H1 (cell line): ENCODE results near the gene JAG2. TPM values are rescaled to one million over a fixed set of nuclear protein-coding genes. Genes with fewer than 3 reads are reported as not detected.

Experiments used
- CTCF ChIA-PET: fragments of 300-600 bp; sonication (Branson Sonifier 250); formaldehyde crosslinking; loops from one replicate; lab custom pipeline; 2021; ENCODE audit not compliant: partially characterized antibody; lab: Charles Lee
- POLR2A ChIA-PET: fragments of 300-600 bp; sonication (Branson Sonifier 250); formaldehyde crosslinking; loops from one replicate; lab custom pipeline; 2021; ENCODE audit warnings: inconsistent platforms; ENCODE audit not compliant: partially characterized antibody; lab: Charles Lee
- DNase-seq, 2 experiments: peaks; one replicate each; pipeline versions ENCODE4 v3.0.0 to v3.0.0-alpha.2; 2010 to 2022; ENCODE audit warnings: low spot score in 2 of 2, low read depth in 1 of 2, mixed read lengths in 1 of 2
- FAIRE-seq: peaks from 2 replicates; lab custom pipeline; 2011; peaks lifted over from hg19 to GRCh38; lab: Jason Lieb, UNC
- H2AFZ ChIP-seq: 2 replicates; pipeline ENCODE4 v1.8.1; 2012; ENCODE audit warnings: low read length, inconsistent platforms
- H2AK5ac ChIP-seq: 2 replicates; pipeline ENCODE4 v1.6.1; 2013; ENCODE audit warnings: low read depth, low read length
- H2BK120ac ChIP-seq: replicated peaks from 2 replicates; pipeline ENCODE3; 2013; ENCODE audit warnings: low read depth, low read length, inconsistent platforms
- H2BK12ac ChIP-seq: 2 replicates; pipeline ENCODE4 v1.6.1; 2013; ENCODE audit warnings: low read depth, low read length
- H2BK15ac ChIP-seq: 2 replicates; pipeline ENCODE4 v1.6.1; 2013; ENCODE audit warnings: low read length
- H2BK20ac ChIP-seq: 2 replicates; pipeline ENCODE4 v1.6.1; 2013; ENCODE audit warnings: low read length
- H2BK5ac ChIP-seq: 2 replicates; pipeline ENCODE4 v1.6.1; 2013; ENCODE audit warnings: low read depth, low read length
- H3K14ac ChIP-seq: 2 replicates; pipeline ENCODE4 v1.6.1; 2013; ENCODE audit warnings: inconsistent platforms; ENCODE audit not compliant: insufficient read length
- H3K18ac ChIP-seq: 2 replicates; pipeline ENCODE4 v1.6.1; 2013; ENCODE audit warnings: low read length; ENCODE audit errors: extremely low read depth
- H3K23ac ChIP-seq: 2 replicates; pipeline ENCODE4 v1.6.1; 2013; ENCODE audit warnings: inconsistent platforms; ENCODE audit not compliant: insufficient read length
- H3K23me2 ChIP-seq: 2 replicates; pipeline ENCODE4 v1.6.1; 2013; ENCODE audit warnings: low read depth, low read length
- H3K27ac ChIP-seq: 2 replicates; pipeline ENCODE4 v1.6.1; 2011; ENCODE audit warnings: low read depth, low read length, inconsistent platforms
- H3K27me3 ChIP-seq, 4 experiments: replicated peaks in 1 of 4; 1 replicate in 1 of 4; 2 replicates in 3 of 4; pipeline versions ENCODE4 v1.6.1 to v1.8.1; 2011 to 2013; ENCODE audit warnings: low read length in 3 of 4, mild to moderate bottlenecking in 3 of 4, inconsistent platforms in 2 of 4, mixed read lengths in 2 of 4, moderate library complexity in 1 of 4; ENCODE audit not compliant: control insufficient read depth in 3 of 4, insufficient read depth in 3 of 4; ENCODE audit errors: extremely low read depth in 1 of 4
- H3K36me3 ChIP-seq, 4 experiments: 2 replicates each; pipeline versions ENCODE4 v1.6.1 to v1.8.1; 2011 to 2013; ENCODE audit warnings: mild to moderate bottlenecking in 4 of 4, low read length in 3 of 4, moderate library complexity in 2 of 4, control low read depth in 1 of 4, inconsistent platforms in 1 of 4; ENCODE audit not compliant: insufficient read depth in 4 of 4, control insufficient read depth in 2 of 4
- H3K4ac ChIP-seq: replicated peaks from 2 replicates; pipeline ENCODE3; 2013; ENCODE audit warnings: low read length, low read depth, mixed read lengths, inconsistent platforms; ENCODE audit not compliant: insufficient read length
- H3K4me1 ChIP-seq, 4 experiments: replicated peaks in 1 of 4; 1 replicate in 1 of 4; 2 replicates in 3 of 4; pipeline versions ENCODE4 v1.6.1 to v1.8.1; 2011 to 2013; ENCODE audit warnings: low read length in 3 of 4, inconsistent platforms in 2 of 4, mixed read lengths in 1 of 4; ENCODE audit not compliant: insufficient read depth in 4 of 4, control insufficient read depth in 3 of 4
- H3K4me2 ChIP-seq, 2 experiments: 2 replicates each; pipeline versions ENCODE4 v1.6.1 to v1.8.1; 2011 to 2013; ENCODE audit warnings: low read depth in 2 of 2, low read length in 2 of 2, control low read depth in 1 of 2, inconsistent platforms in 1 of 2, mild to moderate bottlenecking in 1 of 2; ENCODE audit not compliant: insufficient read depth in 1 of 2
- H3K4me3 ChIP-seq, 4 experiments: fragments of 200-600, 300-600 bp in 1 of 4; sonication (generic), shearing (Covaris generic), sonication (Bioruptor Twin) in 1 of 4; 2 replicates each; pipeline versions ENCODE4 v1.5.1 to v1.8.1; 2011 to 2016; ENCODE audit warnings: low read length in 4 of 4, low read depth in 3 of 4, control low read depth in 2 of 4, inconsistent platforms in 2 of 4, mild to moderate bottlenecking in 2 of 4, mixed read lengths in 1 of 4, moderate library complexity in 1 of 4; ENCODE audit not compliant: insufficient read depth in 2 of 4; ENCODE audit errors: extremely low read depth in 1 of 4
- H3K56ac ChIP-seq: replicated peaks from 2 replicates; pipeline ENCODE3; 2013; ENCODE audit warnings: low read depth, mild to moderate bottlenecking, mixed read lengths, low read length, inconsistent platforms; ENCODE audit not compliant: insufficient read length
- H3K79me1 ChIP-seq: 2 replicates; pipeline ENCODE4 v1.6.1; 2013; ENCODE audit warnings: low read depth, low read length, control low read depth
- H3K79me2 ChIP-seq, 2 experiments: 2 replicates each; pipeline versions ENCODE4 v1.6.1 to v1.8.1; 2012 to 2013; ENCODE audit warnings: low read length in 2 of 2, mild to moderate bottlenecking in 2 of 2, inconsistent platforms in 1 of 2; ENCODE audit not compliant: insufficient read depth in 2 of 2, control insufficient read depth in 1 of 2
- H3K9ac ChIP-seq, 4 experiments: replicated peaks in 1 of 4; 1 replicate in 1 of 4; 2 replicates in 3 of 4; pipeline versions ENCODE4 v1.6.1 to v1.8.1; 2011 to 2013; ENCODE audit warnings: low read depth in 3 of 4, low read length in 3 of 4, control low read depth in 2 of 4, mild to moderate bottlenecking in 2 of 4, moderate library complexity in 2 of 4, inconsistent platforms in 1 of 4; ENCODE audit errors: extremely low read depth in 1 of 4
- H3K9me3 ChIP-seq, 2 experiments: 2 replicates each; pipeline versions ENCODE4 v1.6.1 to v1.8.1; 2012 to 2013; ENCODE audit warnings: mild to moderate bottlenecking in 2 of 2, moderate library complexity in 2 of 2, control low read depth in 1 of 2, inconsistent platforms in 1 of 2, low read depth in 1 of 2, low read length in 1 of 2, mixed read lengths in 1 of 2; ENCODE audit not compliant: insufficient read depth in 2 of 2
- H4K20me1 ChIP-seq, 2 experiments: replicated peaks in 1 of 2; 2 replicates each; pipeline versions ENCODE3 to v1.8.1; 2011 to 2013; ENCODE audit warnings: inconsistent platforms in 2 of 2, low read length in 2 of 2, mild to moderate bottlenecking in 1 of 2; ENCODE audit not compliant: insufficient read depth in 2 of 2, control insufficient read depth in 1 of 2
- H4K5ac ChIP-seq: 2 replicates; pipeline ENCODE4 v1.6.1; 2013; ENCODE audit warnings: low read length, low read depth, mixed read lengths, inconsistent platforms; ENCODE audit not compliant: insufficient read length
- H4K8ac ChIP-seq: 2 replicates; pipeline ENCODE4 v1.8.0; 2013; ENCODE audit warnings: mild to moderate bottlenecking, moderate library complexity, low read length, inconsistent platforms; ENCODE audit not compliant: insufficient read depth; ENCODE audit errors: extremely low read depth
- H4K91ac ChIP-seq: replicated peaks from 2 replicates; pipeline ENCODE3; 2013; ENCODE audit warnings: low read length, mixed read lengths, inconsistent platforms; ENCODE audit not compliant: insufficient read length
- ATF2 ChIP-seq: IDR thresholded peaks from 2 replicates; pipeline ENCODE4 v1.6.1; 2012; ENCODE audit warnings: low read length, inconsistent platforms
- CTCF ChIP-seq, 3 experiments: IDR thresholded peaks; 1 replicate in 2 of 3; 2 replicates in 1 of 3; pipeline versions ENCODE4 v1.5.1 to v1.6.1; 2011; ENCODE audit warnings: low read length in 3 of 3, mild to moderate bottlenecking in 3 of 3, inconsistent platforms in 2 of 3, low read depth in 1 of 3, moderate library complexity in 1 of 3; ENCODE audit not compliant: insufficient read depth in 1 of 3; ENCODE audit errors: control extremely low read depth in 1 of 3
- E2F6 ChIP-seq: IDR thresholded peaks from 2 replicates; pipeline ENCODE4 v1.6.1; 2012; ENCODE audit warnings: inconsistent platforms
- JUN ChIP-seq: IDR thresholded peaks from 2 replicates; pipeline ENCODE4 v1.6.1; 2011; ENCODE audit warnings: low read depth, mild to moderate bottlenecking, improper control_type of control experiment, low read length
- MAFK ChIP-seq: IDR thresholded peaks from 2 replicates; pipeline ENCODE4 v1.6.1; 2012; ENCODE audit warnings: low read depth, mild to moderate bottlenecking, improper control_type of control experiment, low read length
- PHF8 ChIP-seq: fragments of 200-600 bp; sonication (generic); conservative IDR thresholded peaks from 2 replicates; pipeline ENCODE4 v1.7.1; 2012; ENCODE audit warnings: low read depth, mild to moderate bottlenecking, inconsistent platforms, low read length, moderate library complexity
- SIX5 ChIP-seq: IDR thresholded peaks from 2 replicates; pipeline ENCODE4 v1.6.1; 2011; ENCODE audit warnings: mild to moderate bottlenecking, low read depth, low read length
- SP4 ChIP-seq: IDR thresholded peaks from 2 replicates; pipeline ENCODE4 v1.6.1; 2012; ENCODE audit warnings: low read length, inconsistent platforms
- SRF ChIP-seq: IDR thresholded peaks from 2 replicates; pipeline ENCODE4 v1.6.1; 2011; ENCODE audit warnings: mild to moderate bottlenecking, low read depth, low read length, moderate library complexity
- WGBS, 2 experiments: shearing (Covaris generic) in 1 of 2; methylation state at CpG; one replicate each; pipeline versions ENCODE4 v1.1.6 to v1.1.7; 2013 to 2015; ENCODE audit warnings: low lambda C conversion rate in 2 of 2, mixed read lengths in 2 of 2, inconsistent platforms in 1 of 2, low coverage in 1 of 2, missing lambda C conversion rate in 1 of 2; ENCODE audit not compliant: insufficient replicate concordance in 2 of 2, insufficient coverage in 1 of 2, insufficient read length in 1 of 2; ENCODE audit errors: extremely low coverage in 1 of 2, missing lambda C conversion rate in 1 of 2; 5-methylcytosine and 5-hydroxymethylcytosine counted together
- polyA plus RNA-seq, 7 experiments: library from polyadenylated mRNA; depleted of rRNA in 3 of 7; stranded (reverse) in 5 of 7; unstranded in 2 of 7; fragments of >200 nt in 5 of 7; fragments of 200-250 nt in 2 of 7; gene quantifications; 1 replicate in 5 of 7; 2 replicates in 1 of 7; 4 replicates in 1 of 7; pipeline versions ENCODE4 v1.2.1 to v1.2.3, GENCODE V29; 2011 to 2013; ENCODE audit warnings: missing spikeins in 2 of 7, mixed read lengths in 2 of 7
- total RNA-seq: library from RNA; stranded (reverse); fragmentation: NEBNext Ultra II Directional; extraction: Animal tissue kit (Norgen Biotek cat#: 25700); gene quantifications from 2 replicates; pipeline ENCODE4 v1.2.1, GENCODE V29; 2021

Gene JAG2
- total and polyA plus RNA-seq, 2 of the 8 experiments (the other 6 are each of a cell fraction or from before 2014, with no cell fraction given) = 2.8 to 6.2 TPM

GRCh38 chr14:105152794-105153241, 15.8 kb downstream of the JAG2 start:
- H3K79me1 ChIP-seq = no peaks in the 10 kb centered on the region
- CTCF ChIA-PET = interaction anchor here (1.0 to 1.7 kb wide), 2 partner anchors 15 to 29 kb away, joined by 3 to 4 read pairs; partner anchors contain the start of gene JAG2
- no peak overlapping the region for H3K56ac ChIP-seq
- H3K4me3 ChIP-seq = no peak overlapping the region
- H2BK20ac ChIP-seq = no peak overlapping the region
- POLR2A ChIA-PET = no interaction called here
- H3K36me3 ChIP-seq = no peaks in the 10 kb centered on the region
- DNase-seq (no peak), FAIRE-seq (no peak)
- no peak overlapping the region for H4K91ac ChIP-seq
- 0 out of 2 replicates have a peak overlapping the region, but pooled peaks have one; percentile 25 for H4K8ac ChIP-seq
- no peak overlapping the region for H3K14ac ChIP-seq
- H3K79me2 ChIP-seq = no peaks in the 10 kb centered on the region
- no peak overlapping the region for H3K9ac ChIP-seq
- WGBS, 2 experiments = 95% methylated on average over 14 of the region's 14 CpGs; no CpG with 5 or more reads in 1 of the 2 experiments
- no peaks in the 10 kb centered on the region for H3K27me3 ChIP-seq
- H4K5ac ChIP-seq = no peak overlapping the region
- peaks cover 0 to 2% of the 10 kb centered on the region in 2 experiments for H4K20me1 ChIP-seq
- no peak overlapping the region for H3K23ac ChIP-seq
- H2BK5ac ChIP-seq = no peak overlapping the region
- H3K9me3 ChIP-seq = no peaks in the 10 kb centered on the region
- H3K23me2 ChIP-seq = 0 out of 2 replicates have a peak, but pooled peaks cover 2% of the 10 kb centered on the region
- no peak overlapping the region for H2BK120ac ChIP-seq
- no peak overlapping the region for H2AFZ ChIP-seq
- no peak overlapping the region for H2BK12ac ChIP-seq
- no peak overlapping the region for H3K27ac ChIP-seq
- no peak overlapping the region for H2BK15ac ChIP-seq
- H3K4me1 ChIP-seq = peaks cover 0 to 8% (median 0%) of the 10 kb centered on the region in 4 experiments; a peak in 4 of 7 replicates
- H3K4me2 ChIP-seq = no peak overlapping the region
- no peak overlapping the region for H3K4ac ChIP-seq
- H3K18ac ChIP-seq = no peak overlapping the region
- H2AK5ac ChIP-seq = no peak overlapping the region
- no peak for TF ChIP-seq CTCF (IDR thresholded peaks at IDR 0.05; ENCODE audit: control extremely low read depth in 1 of 3, insufficient read depth in 1 of 3, low read depth in 1 of 3, low read length in 3 of 3)
- no peak for TF ChIP-seq MAFK
- no peak for TF ChIP-seq SIX5
- TF ChIP-seq ATF2 = no peak
- no peak for TF ChIP-seq E2F6
- TF ChIP-seq JUN = no peak
- TF ChIP-seq SRF = no peak
- no peak for TF ChIP-seq SP4
- no peak for TF ChIP-seq PHF8
